HepG2 (cell line): Measurements from ENCODE around the gene COA7. TPM values are rescaled to one million over a fixed set of nuclear protein-coding genes. Genes with fewer than 3 reads are reported as not detected.
A peak's percentile ranks its signal among the peaks of the same experiment; 100 is the strongest.

Source experiments
- ATAC-seq: fragments of 200-7000 bp; cut with Tn5 transposase; 3 replicates; pipeline ENCODE4 v1.9.1; 2020; ENCODE audit warnings: mild to moderate bottlenecking, moderate library complexity
- BruUV-seq: library from RNA; stranded (reverse); fragments of 400-500 nt; replicated peaks from 2 replicates; lab custom pipeline; 2021; lab: Mats Ljungman, UMichigan
- CTCF ChIA-PET: fragments of 300-600 bp; formaldehyde crosslinking; extraction: SDS; loops from one replicate; lab custom pipeline; 2021; ENCODE audit warnings: low total read pairs, inconsistent platforms, low intra/inter-chr PET ratio; lab: Yijun Ruan, JAX
- POLR2A ChIA-PET: fragments of 350-600 bp; sonication (Branson Sonifier 250); formaldehyde crosslinking; loops from one replicate; lab custom pipeline; 2020; ENCODE audit warnings: antibody characterized with exemption, inconsistent platforms; lab: Yijun Ruan, JAX
- DNase-seq: peaks from one replicate; pipeline ENCODE4 v3.0.0-alpha.2; 2015; ENCODE audit warnings: low spot score
- FAIRE-seq: peaks from 3 replicates; lab custom pipeline; 2011; peaks lifted over from hg19 to GRCh38; lab: Jason Lieb, UNC
- H2AFZ ChIP-seq: one replicate; pipeline ENCODE4 v1.6.1; 2011; ENCODE audit warnings: low read length, inconsistent platforms
- H3K27ac ChIP-seq: fragments of 300-600 bp; 3 replicates; pipeline ENCODE4 v1.8.0; 2011; ENCODE audit warnings: mixed run types, mild to moderate bottlenecking, mixed read lengths, low read length, inconsistent platforms; ENCODE audit not compliant: insufficient read depth; ENCODE audit errors: extremely low read length
- H3K27me3 ChIP-seq, 2 experiments: fragments of 200-600 bp in 1 of 2; 2 replicates in 1 of 2; 3 replicates in 1 of 2; pipeline versions ENCODE4 v1.6.0 to v1.8.0; 2011; ENCODE audit warnings: low read length in 2 of 2, mild to moderate bottlenecking in 2 of 2, moderate library complexity in 2 of 2, inconsistent platforms in 1 of 2; ENCODE audit not compliant: insufficient read depth in 2 of 2, control insufficient read depth in 1 of 2
- H3K36me3 ChIP-seq, 2 experiments: fragments of 200-600 bp in 1 of 2; replicated peaks in 1 of 2; 2 replicates in 1 of 2; 3 replicates in 1 of 2; pipeline versions ENCODE4 v1.5.1 to v1.8.0; 2011; ENCODE audit warnings: low read length in 2 of 2, inconsistent platforms in 1 of 2; ENCODE audit not compliant: insufficient read depth in 2 of 2, control insufficient read depth in 1 of 2
- H3K4me1 ChIP-seq: 2 replicates; pipeline ENCODE4 v1.5.1; 2012; ENCODE audit warnings: low read length, inconsistent platforms; ENCODE audit not compliant: insufficient read depth
- H3K4me2 ChIP-seq: 2 replicates; pipeline ENCODE4 v1.6.0; 2011; ENCODE audit warnings: low read depth, low read length, inconsistent platforms
- H3K4me3 ChIP-seq, 3 experiments: fragments of 200-600 bp in 1 of 3; sonication (generic), shearing (Covaris generic) in 1 of 3; replicated peaks in 1 of 3; 2 replicates each; pipeline ENCODE4 v1.5.1; 2011 to 2016; ENCODE audit warnings: low read length in 3 of 3, inconsistent platforms in 2 of 3, low read depth in 2 of 3, mild to moderate bottlenecking in 2 of 3, control low read depth in 1 of 3, mixed read lengths in 1 of 3; ENCODE audit not compliant: insufficient read depth in 1 of 3
- H3K79me2 ChIP-seq: one replicate; pipeline ENCODE4 v1.6.1; 2011; ENCODE audit warnings: low read length, inconsistent platforms; ENCODE audit not compliant: insufficient read depth
- H3K9ac ChIP-seq: 2 replicates; pipeline ENCODE4 v1.6.0; 2011; ENCODE audit warnings: mild to moderate bottlenecking, low read depth, low read length, inconsistent platforms; ENCODE audit not compliant: insufficient read depth
- H3K9me3 ChIP-seq: 2 replicates; pipeline ENCODE4 v1.5.1; 2012; ENCODE audit warnings: mild to moderate bottlenecking, low read length
- H4K20me1 ChIP-seq: 2 replicates; pipeline ENCODE4 v1.6.0; 2011; ENCODE audit warnings: inconsistent platforms, mild to moderate bottlenecking, low read length, moderate library complexity; ENCODE audit not compliant: insufficient read depth
- CCAR2 ChIP-seq: fragments of 200-400 bp; formaldehyde crosslinking; optimal IDR thresholded peaks from 2 replicates; pipeline ENCODE3; 2018; ENCODE audit warnings: low read depth, mild to moderate bottlenecking, low read length, moderate library complexity
- CEBPZ ChIP-seq: IDR thresholded peaks from 2 replicates; pipeline ENCODE4 v1.6.1; 2012; ENCODE audit warnings: low read length, improper control_type of control experiment
- DZIP1 ChIP-seq: sonication (generic); formaldehyde crosslinking; IDR thresholded peaks from 2 replicates; pipeline ENCODE4 v1.5.0; 2020; ENCODE audit warnings: mild to moderate bottlenecking, missing genetic modification reagents
- MIER3 ChIP-seq: IDR thresholded peaks from 2 replicates; pipeline ENCODE4 v1.6.1; 2016; ENCODE audit warnings: missing compliant biosample characterization, borderline replicate concordance
- REL ChIP-seq: sonication (generic); formaldehyde crosslinking; conservative IDR thresholded peaks from 2 replicates; pipeline ENCODE4 v1.8.0; 2022; ENCODE audit warnings: mild to moderate bottlenecking, missing genetic modification reagents, moderate library complexity
- STAG1 ChIP-seq: sonication (generic); formaldehyde crosslinking; IDR thresholded peaks from 2 replicates; pipeline ENCODE4 v1.4.0; 2020; ENCODE audit warnings: missing genetic modification reagents
- ZBTB42 ChIP-seq: sonication (generic); formaldehyde crosslinking; IDR thresholded peaks from 2 replicates; pipeline ENCODE4 v1.5.0; 2020; ENCODE audit warnings: mild to moderate bottlenecking, missing genetic modification reagents
- ZNF629 ChIP-seq: sonication (generic); formaldehyde crosslinking; conservative IDR thresholded peaks from 2 replicates; pipeline ENCODE4 v1.5.0; 2020; ENCODE audit warnings: missing genetic modification reagents
- ZXDC ChIP-seq: sonication (generic); formaldehyde crosslinking; IDR thresholded peaks from 2 replicates; pipeline ENCODE4 v1.5.0; 2020; ENCODE audit warnings: mild to moderate bottlenecking, missing genetic modification reagents
- WGBS: methylation state at CpG from one replicate; pipeline ENCODE4 v1.1.6; 2017; ENCODE audit warnings: low lambda C conversion rate; 5-methylcytosine and 5-hydroxymethylcytosine counted together
- in situ Hi-C: cut with HindIII; loops from 2 replicates; pipeline ENCODE4 v1.10.0; 2017; ENCODE audit warnings: low pct_unique_long_range_greater_than_20kb; ENCODE audit not compliant: extremely low pct_ligation_motif_present
- intact Hi-C: fragments of 100-400 bp; cut with micrococcal nuclease; formaldehyde crosslinking; loops from one replicate; pipeline ENCODE4 v1.10.0; 2022; ENCODE audit not compliant: unreplicated experiment
- polyA plus RNA-seq, 8 experiments: library from polyadenylated mRNA; depleted of rRNA in 3 of 8; stranded (reverse) in 7 of 8; unstranded in 1 of 8; fragments of >200 nt; fragmentation: Illumina TruSeq in 4 of 8; extraction: Trizol in 4 of 8; gene quantifications; 2 replicates each; pipeline versions ENCODE4 v1.2.1 to v1.2.3, GENCODE V29; 2011 to 2016; ENCODE audit warnings: low read depth in 4 of 8, missing spikeins in 1 of 8, mixed read lengths in 1 of 8; ENCODE audit not compliant: insufficient read depth in 1 of 8
- total RNA-seq, 5 experiments: library from RNA; depleted of rRNA; stranded (reverse); fragments of >200 nt; fragmentation: Illumina TruSeq; extraction: Trizol; gene quantifications; 2 replicates each; pipeline ENCODE4 v1.2.3, GENCODE V29; 2016; ENCODE audit warnings: low read depth in 1 of 5

The COA7 gene
- total and polyA plus RNA-seq, 2 of the 13 experiments (the other 11 are each of a cell fraction or from before 2014, with no cell fraction given), result 12.3 to 30.4 TPM

- DNase-seq (no peak), ATAC-seq (no peak), FAIRE-seq (no peak)
- ChIA-PET POLR2A (no interaction called here), CTCF (no interaction called here)
- Histone ChIP-seq H3K27ac (no peak overlapping the region), H3K4me1 (peaks cover 14% of the 10 kb centered on the region; the same call in 1 of the 2 replicates), H3K36me3 (no peaks in the 10 kb centered on the region), H3K79me2 (no peaks in the 10 kb centered on the region), H4K20me1 (no peaks in the 10 kb centered on the region), H3K4me3 (no peak overlapping the region), H2AFZ (no peak overlapping the region), H3K27me3 (no peaks in the 10 kb centered on the region; a peak in 1 of 5 replicates), H3K4me2 (no peak overlapping the region), H3K9me3 (no peaks in the 10 kb centered on the region), H3K9ac (no peak overlapping the region)
- TF ChIP-seq STAG1 (CRISPR knock-in tag) (no peak), ZNF629 (CRISPR knock-in tag) (peak; percentile 67)
- in situ Hi-C loops (no loop called here), intact Hi-C loops (no loop called here)
- BruUV-seq, result no TSS peak
- WGBS, result 86% methylated on average over 4 of the region's 4 CpGs
Measured at GRCh38 chr1:52673513-52673912, 24.6 kb downstream of the COA7 start.

GRCh38 chr1:52672946-52673345 lies 25.2 kb downstream of the COA7 start:
- H4K20me1 ChIP-seq, result no peaks in the 10 kb centered on the region
- DNase-seq (no peak), ATAC-seq (peak; percentile 45; the same call in 2 of the 3 replicates), FAIRE-seq (no peak)
- no peak overlapping the region for H3K27ac ChIP-seq
- ChIA-PET POLR2A (no interaction called here), CTCF (no interaction called here)
- H3K9ac ChIP-seq, result no peak overlapping the region
- no peaks in the 10 kb centered on the region for H3K79me2 ChIP-seq
- no peak overlapping the region for H3K4me3 ChIP-seq
- no peaks in the 10 kb centered on the region for H3K9me3 ChIP-seq
- no peaks in the 10 kb centered on the region for H3K36me3 ChIP-seq
- in situ Hi-C loops (no loop called here), intact Hi-C loops (no loop called here)
- WGBS, result 0% methylated on average over 1 of the region's 1 CpG
- H3K4me2 ChIP-seq, result no peak overlapping the region
- H3K27me3 ChIP-seq, result no peaks in the 10 kb centered on the region; a peak in 1 of 5 replicates
- BruUV-seq, result no TSS peak
- H3K4me1 ChIP-seq, result peaks cover 14% of the 10 kb centered on the region; the same call in 1 of the 2 replicates
- peak overlapping the region; percentile 47 for H2AFZ ChIP-seq
- no peak for TF ChIP-seq DZIP1 (CRISPR knock-in tag)
- no peak for TF ChIP-seq CEBPZ
- no peak for TF ChIP-seq MIER3
- no peak for TF ChIP-seq REL (CRISPR knock-in tag)
- TF ChIP-seq ZXDC, result no peak
- TF ChIP-seq CCAR2, result no peak
- no peak for TF ChIP-seq ZBTB42 (CRISPR knock-in tag)
